ENCODE results near the gene RNF126. TPM values are rescaled to one million over a fixed set of nuclear protein-coding genes. Genes with fewer than 3 reads are reported as not detected.
"Not testable (repeated sequence)": the region's sequence is repeated elsewhere in the genome, so short reads cannot be mapped to it uniquely, and the experiment has no call there.

The RNF126 gene
- total and polyA plus RNA-seq, 12 donors: 20.3 to 46.1 (median 25.0) TPM

GRCh38 chr19:604355-604754, 58.7 kb downstream of the RNF126 start:
- H3K36me3 ChIP-seq: no peaks in the 10 kb centered on the region
- intact Hi-C loops (cut with DNase I): no loop called here
- no peak for ATAC-seq
- no peak overlapping the region for H3K4me3 ChIP-seq
- no peak for DNase-seq
- peaks cover 0 to 10% (median 5%) of the 10 kb centered on the region in 9 donors for H3K4me1 ChIP-seq
- peaks cover 0 to 5% (median 0%) of the 10 kb centered on the region in 11 donors for H3K9me3 ChIP-seq
- 88 to 92% methylated on average over 10 to 11 of the region's 11 CpGs for WGBS, 2 donors
- no peak overlapping the region for H3K27ac ChIP-seq
- H3K27me3 ChIP-seq: no peaks in the 10 kb centered on the region
- TF ChIP-seq CTCF (IDR thresholded peaks at IDR 0.05): no peak

- peak in 1 of 8 donors; percentile 7 for ATAC-seq
- H3K4me3 ChIP-seq; H3K27ac ChIP-seq; H3K4me1 ChIP-seq; H3K9me3 ChIP-seq; intact Hi-C loops (cut with DNase I); DNase-seq; H3K27me3 ChIP-seq; H3K36me3 ChIP-seq: not testable (repeated sequence)
- WGBS, 2 donors: 92 to 95% methylated on average over 20 of the region's 20 CpGs
Observed at GRCh38 chr19:603779-604178, 59.2 kb downstream of the RNF126 start.

- intact Hi-C loops (cut with DNase I); DNase-seq: not testable (repeated sequence)
- 89 to 94% methylated on average over 13 of the region's 13 CpGs for WGBS, 2 donors
Observed at GRCh38 chr19:603302-603639, 59.7 kb downstream of the RNF126 start.

GRCh38 chr19:602391-603301, 60.4 kb downstream of the RNF126 start:
- peaks cover 0 to 6% (median 0%) of the 10 kb centered on the region in 9 donors for H3K4me1 ChIP-seq

More at GRCh38 chr19:603302-603639, 59.7 kb downstream of the RNF126 start:
- not testable (repeated sequence) for H3K4me1 ChIP-seq, H3K36me3 ChIP-seq, H3K9me3 ChIP-seq, H3K27ac ChIP-seq, H3K27me3 ChIP-seq, H3K4me3 ChIP-seq
- peak in 1 of 8 donors; percentile 8 for ATAC-seq

GRCh38 chr19:601790-602189, 61.2 kb downstream of the RNF126 start:
- Histone ChIP-seq H3K27me3 (peaks cover 0 to 4% (median 0%) of the 10 kb centered on the region in 7 donors), H3K27ac (no peak overlapping the region), H3K4me3 (no peak overlapping the region), H3K4me1 (peaks cover 0 to 6% (median 0%) of the 10 kb centered on the region in 9 donors), H3K9me3 (peaks cover 0 to 5% (median 0%) of the 10 kb centered on the region in 11 donors), H3K36me3 (no peaks in the 10 kb centered on the region)
- intact Hi-C loops (cut with DNase I): no loop called here
- DNase-seq (no peak), ATAC-seq (peak in 3 of 8 donors; percentile 11 to 25 (median 20))
- WGBS, 2 donors: 64 to 78% methylated on average over 25 of the region's 25 CpGs
- no peak for TF ChIP-seq CTCF (IDR thresholded peaks at IDR 0.05)

More at GRCh38 chr19:602391-603301, 60.4 kb downstream of the RNF126 start:
- Histone ChIP-seq H3K4me3 (no peak overlapping the region), H3K27me3 (no peaks in the 10 kb centered on the region), H3K27ac (no peak overlapping the region), H3K9me3 (peaks cover 0 to 5% (median 0%) of the 10 kb centered on the region in 11 donors), H3K36me3 (no peaks in the 10 kb centered on the region)
- ATAC-seq: peak in 6 of 8 donors; percentile 12 to 61 (median 49)
- no peak for TF ChIP-seq CTCF (IDR thresholded peaks at IDR 0.05)
- WGBS, 2 donors: 76 to 81% methylated on average over 34 to 35 of the region's 35 CpGs
- intact Hi-C loops (cut with DNase I): no loop called here
- no peak for DNase-seq

Data from heart right ventricle (tissue), 16 donors.